GM12872 (cell line): ENCODE measurements around the gene CELF3.

Experiments used
- CTCF ChIP-seq: IDR thresholded peaks from 3 replicates; pipeline ENCODE4 v1.5.1; 2011; ENCODE audit warnings: low read depth, mild to moderate bottlenecking, low read length, moderate library complexity; ENCODE audit not compliant: insufficient read depth

Gene CELF3

GRCh38 chr1:151741516-151741915, 24.9 kb upstream of the CELF3 start:
- no peak for TF ChIP-seq CTCF

- no peak for TF ChIP-seq CTCF
Observed at GRCh38 chr1:151739590-151740355, 23.2 kb upstream of the CELF3 start.

GRCh38 chr1:151737479-151737878, 20.9 kb upstream of the CELF3 start:
- TF ChIP-seq CTCF: no peak

- no peak for TF ChIP-seq CTCF
Observed at GRCh38 chr1:151737026-151737425, 20.4 kb upstream of the CELF3 start.

GRCh38 chr1:151733126-151733525, 16.5 kb upstream of the CELF3 start:
- TF ChIP-seq CTCF: no peak

- no peak for TF ChIP-seq CTCF
Observed at GRCh38 chr1:151729966-151730291, 13.3 kb upstream of the CELF3 start.

- no peak for TF ChIP-seq CTCF
Observed at GRCh38 chr1:151729157-151729965, 12.8 kb upstream of the CELF3 start.
